GM19023 (cell line): ENCODE measurements around the gene ARHGAP4.

Experiments used
- ATAC-seq: cut with Tn5 transposase; IDR thresholded peaks from one replicate; pipeline ENCODE4 v1.9.1; 2021; ENCODE audit warnings: mild to moderate bottlenecking, moderate library complexity; ENCODE audit not compliant: unreplicated experiment

ARHGAP4 gene

GRCh38 chrX:153947009-153947769 is 21.1 kb upstream of the ARHGAP4 start:
- peak; percentile 69 for ATAC-seq

GRCh38 chrX:153945956-153946943 is 20.2 kb upstream of the ARHGAP4 start:
- ATAC-seq: no peak

- no peak for ATAC-seq
These were observed 18.7 kb upstream of the ARHGAP4 start for GRCh38 chrX:153944800-153945150.

- no peak for ATAC-seq
These were observed 18.2 kb upstream of the ARHGAP4 start, which contains the start of gene RENBP for GRCh38 chrX:153944140-153944799. Gene RENBP (minus strand): TSS chrX:153944643. CDS start chrX:153944610, 33 bp downstream.

- no peak for ATAC-seq
These were observed 15.5 kb upstream of the ARHGAP4 start for GRCh38 chrX:153941336-153942252.

GRCh38 chrX:153939573-153939972 is 13.5 kb upstream of the ARHGAP4 start:
- ATAC-seq: no peak

- ATAC-seq: no peak
These were observed 12.2 kb upstream of the ARHGAP4 start for GRCh38 chrX:153938226-153938786.

GRCh38 chrX:153937056-153937455 is 11.0 kb upstream of the ARHGAP4 start:
- ATAC-seq: no peak

GRCh38 chrX:153935326-153935851 is 9.3 kb upstream of the ARHGAP4 start:
- no peak for ATAC-seq

- ATAC-seq: peak; percentile 94
These were observed 8.8 kb upstream of the ARHGAP4 start, which contains the start of gene NAA10 for GRCh38 chrX:153934762-153935325. Gene NAA10 (minus strand): TSS chrX:153935037. CDS start chrX:153934904, 133 bp downstream.

- peak; percentile 18 for ATAC-seq
These were observed 8.2 kb upstream of the ARHGAP4 start for GRCh38 chrX:153934148-153934761.

GRCh38 chrX:153933748-153934147 is 7.7 kb upstream of the ARHGAP4 start:
- no peak for ATAC-seq

GRCh38 chrX:153932220-153932915 is 6.3 kb upstream of the ARHGAP4 start:
- no peak for ATAC-seq

- ATAC-seq: no peak
These were observed 5.7 kb upstream of the ARHGAP4 start for GRCh38 chrX:153931748-153932147.

- no peak for ATAC-seq
These were observed 5.1 kb upstream of the ARHGAP4 start for GRCh38 chrX:153931151-153931550.

GRCh38 chrX:153930011-153930910 is 4.2 kb upstream of the ARHGAP4 start:
- no peak for ATAC-seq

- ATAC-seq: no peak
These were observed 3.5 kb upstream of the ARHGAP4 start for GRCh38 chrX:153929576-153929975.
